Loucy (cell line): Measurements from ENCODE around the gene DNA2.

Experiments
- EZH2phosphoT487 ChIP-seq: fragments of 200-600 bp; IDR thresholded peaks from 2 replicates; pipeline ENCODE4 v1.6.1; 2018; ENCODE audit warnings: antibody characterized with exemption, mild to moderate bottlenecking, moderate library complexity, borderline replicate concordance
- TF ChIP-seq, protein P1 (sequence below): fragments of 200-600 bp; sonication (generic); conservative IDR thresholded peaks from 2 replicates; pipeline ENCODE4 v1.5.1; 2014; ENCODE audit warnings: mild to moderate bottlenecking, antibody characterized with exemption, low read length

GRCh38 chr10:68435803-68436202, 36.0 kb downstream of the DNA2 start:
- TF ChIP-seq, protein P1, sequence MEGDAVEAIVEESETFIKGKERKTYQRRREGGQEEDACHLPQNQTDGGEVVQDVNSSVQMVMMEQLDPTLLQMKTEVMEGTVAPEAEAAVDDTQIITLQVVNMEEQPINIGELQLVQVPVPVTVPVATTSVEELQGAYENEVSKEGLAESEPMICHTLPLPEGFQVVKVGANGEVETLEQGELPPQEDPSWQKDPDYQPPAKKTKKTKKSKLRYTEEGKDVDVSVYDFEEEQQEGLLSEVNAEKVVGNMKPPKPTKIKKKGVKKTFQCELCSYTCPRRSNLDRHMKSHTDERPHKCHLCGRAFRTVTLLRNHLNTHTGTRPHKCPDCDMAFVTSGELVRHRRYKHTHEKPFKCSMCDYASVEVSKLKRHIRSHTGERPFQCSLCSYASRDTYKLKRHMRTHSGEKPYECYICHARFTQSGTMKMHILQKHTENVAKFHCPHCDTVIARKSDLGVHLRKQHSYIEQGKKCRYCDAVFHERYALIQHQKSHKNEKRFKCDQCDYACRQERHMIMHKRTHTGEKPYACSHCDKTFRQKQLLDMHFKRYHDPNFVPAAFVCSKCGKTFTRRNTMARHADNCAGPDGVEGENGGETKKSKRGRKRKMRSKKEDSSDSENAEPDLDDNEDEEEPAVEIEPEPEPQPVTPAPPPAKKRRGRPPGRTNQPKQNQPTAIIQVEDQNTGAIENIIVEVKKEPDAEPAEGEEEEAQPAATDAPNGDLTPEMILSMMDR, result no peak
- no peak for TF ChIP-seq EZH2phosphoT487
